ENCODE data around the gene E2F6. TPM values are rescaled to one million over a fixed set of nuclear protein-coding genes. Genes with fewer than 3 reads are reported as not detected.
"Not testable (repeated sequence)": the region's sequence is repeated elsewhere in the genome, so short reads cannot be mapped to it uniquely, and the experiment has no call there.

E2F6 gene
- polyA plus RNA-seq, 3 donors: 3.5 to 6.4 (median 3.7) TPM

- Histone ChIP-seq H4K20me1 (ENCODE audit: insufficient read depth, low read length) (no peaks in the 10 kb centered on the region), H3K4me3 (replicated peaks in 1 of 3; ENCODE audit: low read depth in 2 of 3, low read length in 3 of 3) (no peak overlapping the region), H3K4me2 (replicated peaks; ENCODE audit: extremely low read depth, low read length, poor library complexity, severe bottlenecking) (no peak overlapping the region), H3K27me3 (ENCODE audit: control insufficient read depth in 2 of 2, insufficient read depth in 2 of 2, low read length in 2 of 2) (no peaks in the 10 kb centered on the region), H3K9me3 (replicated peaks in 1 of 2; ENCODE audit: control insufficient read depth in 1 of 2, insufficient read depth in 1 of 2, low read length in 2 of 2) (no peaks in the 10 kb centered on the region), H3K9ac (ENCODE audit: insufficient read depth, low read length, poor library complexity, severe bottlenecking) (no peak overlapping the region), H3K27ac (ENCODE audit: low read depth in 1 of 2, low read length in 2 of 2) (no peak overlapping the region), H2AFZ (ENCODE audit: insufficient read depth, low read depth, low read length, poor library complexity, severe bottlenecking) (no peak overlapping the region), H3K79me2 (ENCODE audit: insufficient read depth, low read length) (no peaks in the 10 kb centered on the region), H3K36me3 (replicated peaks in 1 of 2; ENCODE audit: control insufficient read depth in 1 of 2, insufficient read depth in 2 of 2, low read length in 2 of 2) (no peaks in the 10 kb centered on the region), H3K4me1 (ENCODE audit: control insufficient read depth in 1 of 2, insufficient read depth in 2 of 2, low read length in 2 of 2) (no peaks in the 10 kb centered on the region)
- 89% methylated on average over 12 of the region's 18 CpGs for WGBS (ENCODE audit: insufficient coverage)
- intact Hi-C loops (cut with micrococcal nuclease): no loop called here
- Mint-ChIP-seq H3K36me3 (no peaks in the 10 kb centered on the region), H3K27me3 (ENCODE audit: low read depth in 3 of 3) (peaks cover 0 to 11% (median 4%) of the 10 kb centered on the region in 3 donors), H3K27ac (no peak overlapping the region), H3K4me3 (no peak overlapping the region), H3K4me1 (peaks cover 5% of the 10 kb centered on the region), H3K9me3 (peaks cover 0 to 3% (median 0%) of the 10 kb centered on the region in 7 donors)
- DNase-seq: no peak
- TF ChIP-seq CTCF (IDR thresholded peaks at IDR 0.05): no peak
Measured at GRCh38 chr2:11406267-11406957, 59.5 kb downstream of the E2F6 start.

GRCh38 chr2:11405599-11406266 is 60.2 kb downstream of the E2F6 start:
- no peak overlapping the region for H3K4me2 ChIP-seq (replicated peaks; ENCODE audit: extremely low read depth, low read length, poor library complexity, severe bottlenecking)
- no peaks in the 10 kb centered on the region for H3K79me2 ChIP-seq (ENCODE audit: insufficient read depth, low read length)
- intact Hi-C loops (cut with micrococcal nuclease): no loop called here
- no peak overlapping the region for H2AFZ ChIP-seq (ENCODE audit: insufficient read depth, low read depth, low read length, poor library complexity, severe bottlenecking)
- H3K27ac ChIP-seq (ENCODE audit: low read depth in 1 of 2, low read length in 2 of 2): no peak overlapping the region
- DNase-seq: no peak
- H3K9me3 Mint-ChIP-seq: peaks cover 0 to 3% (median 0%) of the 10 kb centered on the region in 7 donors
- no peak overlapping the region for H3K4me3 Mint-ChIP-seq
- H3K9me3 ChIP-seq (replicated peaks in 1 of 2; ENCODE audit: control insufficient read depth in 1 of 2, insufficient read depth in 1 of 2, low read length in 2 of 2): no peaks in the 10 kb centered on the region
- TF ChIP-seq CTCF (IDR thresholded peaks at IDR 0.05): no peak
- WGBS (ENCODE audit: insufficient coverage): 89% methylated on average over 3 of the region's 5 CpGs
- no peaks in the 10 kb centered on the region for H3K36me3 ChIP-seq (replicated peaks in 1 of 2; ENCODE audit: control insufficient read depth in 1 of 2, insufficient read depth in 2 of 2, low read length in 2 of 2)
- no peak overlapping the region for H3K9ac ChIP-seq (ENCODE audit: insufficient read depth, low read length, poor library complexity, severe bottlenecking)
- H3K4me3 ChIP-seq (replicated peaks in 1 of 3; ENCODE audit: low read depth in 2 of 3, low read length in 3 of 3): no peak overlapping the region
- H3K27me3 ChIP-seq (ENCODE audit: control insufficient read depth in 2 of 2, insufficient read depth in 2 of 2, low read length in 2 of 2): no peaks in the 10 kb centered on the region
- no peaks in the 10 kb centered on the region for H3K4me1 ChIP-seq (ENCODE audit: control insufficient read depth in 1 of 2, insufficient read depth in 2 of 2, low read length in 2 of 2)
- peak overlapping the region in 1 of 7 donors; percentile 42 for H3K27ac Mint-ChIP-seq
- H3K27me3 Mint-ChIP-seq (ENCODE audit: low read depth in 3 of 3): peaks cover 0 to 11% (median 0%) of the 10 kb centered on the region in 3 donors
- no peaks in the 10 kb centered on the region for H4K20me1 ChIP-seq (ENCODE audit: insufficient read depth, low read length)
- peaks cover 5% of the 10 kb centered on the region for H3K4me1 Mint-ChIP-seq
- no peaks in the 10 kb centered on the region for H3K36me3 Mint-ChIP-seq

GRCh38 chr2:11405074-11405406 is 60.9 kb downstream of the E2F6 start:
- H3K4me3 Mint-ChIP-seq; H3K27ac Mint-ChIP-seq; H3K9me3 ChIP-seq (replicated peaks in 1 of 2; ENCODE audit: control insufficient read depth in 1 of 2, insufficient read depth in 1 of 2, low read length in 2 of 2); intact Hi-C loops (cut with micrococcal nuclease); H3K9ac ChIP-seq (ENCODE audit: insufficient read depth, low read length, poor library complexity, severe bottlenecking); H3K4me3 ChIP-seq (replicated peaks in 1 of 3; ENCODE audit: low read depth in 2 of 3, low read length in 3 of 3); H3K9me3 Mint-ChIP-seq; H3K4me2 ChIP-seq (replicated peaks; ENCODE audit: extremely low read depth, low read length, poor library complexity, severe bottlenecking); H3K36me3 Mint-ChIP-seq; H2AFZ ChIP-seq (ENCODE audit: insufficient read depth, low read depth, low read length, poor library complexity, severe bottlenecking); H3K79me2 ChIP-seq (ENCODE audit: insufficient read depth, low read length); H4K20me1 ChIP-seq (ENCODE audit: insufficient read depth, low read length); H3K4me1 Mint-ChIP-seq; DNase-seq; H3K4me1 ChIP-seq (ENCODE audit: control insufficient read depth in 1 of 2, insufficient read depth in 2 of 2, low read length in 2 of 2); H3K27me3 ChIP-seq (ENCODE audit: control insufficient read depth in 2 of 2, insufficient read depth in 2 of 2, low read length in 2 of 2); H3K36me3 ChIP-seq (replicated peaks in 1 of 2; ENCODE audit: control insufficient read depth in 1 of 2, insufficient read depth in 2 of 2, low read length in 2 of 2); H3K27ac ChIP-seq (ENCODE audit: low read depth in 1 of 2, low read length in 2 of 2): not testable (repeated sequence)
- peaks cover 0 to 11% (median 4%) of the 10 kb centered on the region in 3 donors for H3K27me3 Mint-ChIP-seq (ENCODE audit: low read depth in 3 of 3)
- 96% methylated on average over 4 of the region's 8 CpGs for WGBS (ENCODE audit: insufficient coverage)

Data from CD14-positive monocyte (primary cell).